ENCODE data around the gene SAMSN1.

SAMSN1 gene

DNA sequence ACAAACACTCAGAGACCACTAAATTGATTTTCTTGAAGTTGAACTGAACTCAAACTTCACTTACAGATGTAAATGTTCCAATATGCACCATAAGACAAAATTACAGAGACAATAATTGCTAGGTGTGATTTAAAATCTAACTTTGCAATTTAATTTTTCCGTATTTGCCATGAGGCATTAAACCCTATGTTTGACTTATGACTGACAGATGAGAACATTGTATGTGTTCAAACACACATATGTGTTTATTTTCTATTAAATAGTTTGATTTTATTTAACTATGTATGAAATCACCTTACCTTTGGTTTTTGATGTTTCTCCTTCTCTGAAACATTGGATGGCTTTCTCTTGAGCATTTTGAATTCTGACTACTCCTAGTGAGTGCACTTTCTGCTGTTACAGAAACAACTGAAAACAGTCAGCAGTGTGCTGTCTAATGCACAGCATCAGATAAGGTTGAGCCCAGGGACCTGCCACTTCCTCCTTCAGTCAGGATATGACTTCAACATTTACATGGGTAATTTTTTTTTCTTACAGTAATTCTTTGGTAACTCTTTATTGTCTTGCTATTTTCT, at the start of gene SAMSN1:
Gene SAMSN1, minus strand, starts transcription at position 410 of the 575 bp plus-strand sequence. Its CDS starts 54 bp downstream, at position 356.
- TF ChIP-seq, protein P1, sequence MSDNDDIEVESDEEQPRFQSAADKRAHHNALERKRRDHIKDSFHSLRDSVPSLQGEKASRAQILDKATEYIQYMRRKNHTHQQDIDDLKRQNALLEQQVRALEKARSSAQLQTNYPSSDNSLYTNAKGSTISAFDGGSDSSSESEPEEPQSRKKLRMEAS (IDR thresholded peaks at IDR 0.05; ENCODE audit: low read depth, low read length), result no peak; the same call in 1 of the 2 replicates
- TF ChIP-seq MYC (IDR thresholded peaks at IDR 0.05; ENCODE audit: low read depth, low read length) (no peak), POLR2A (IDR thresholded peaks at IDR 0.05; ENCODE audit: extremely low read depth, insufficient read length) (peak; percentile 74)
- TF ChIP-seq, protein P2, sequence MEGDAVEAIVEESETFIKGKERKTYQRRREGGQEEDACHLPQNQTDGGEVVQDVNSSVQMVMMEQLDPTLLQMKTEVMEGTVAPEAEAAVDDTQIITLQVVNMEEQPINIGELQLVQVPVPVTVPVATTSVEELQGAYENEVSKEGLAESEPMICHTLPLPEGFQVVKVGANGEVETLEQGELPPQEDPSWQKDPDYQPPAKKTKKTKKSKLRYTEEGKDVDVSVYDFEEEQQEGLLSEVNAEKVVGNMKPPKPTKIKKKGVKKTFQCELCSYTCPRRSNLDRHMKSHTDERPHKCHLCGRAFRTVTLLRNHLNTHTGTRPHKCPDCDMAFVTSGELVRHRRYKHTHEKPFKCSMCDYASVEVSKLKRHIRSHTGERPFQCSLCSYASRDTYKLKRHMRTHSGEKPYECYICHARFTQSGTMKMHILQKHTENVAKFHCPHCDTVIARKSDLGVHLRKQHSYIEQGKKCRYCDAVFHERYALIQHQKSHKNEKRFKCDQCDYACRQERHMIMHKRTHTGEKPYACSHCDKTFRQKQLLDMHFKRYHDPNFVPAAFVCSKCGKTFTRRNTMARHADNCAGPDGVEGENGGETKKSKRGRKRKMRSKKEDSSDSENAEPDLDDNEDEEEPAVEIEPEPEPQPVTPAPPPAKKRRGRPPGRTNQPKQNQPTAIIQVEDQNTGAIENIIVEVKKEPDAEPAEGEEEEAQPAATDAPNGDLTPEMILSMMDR (IDR thresholded peaks at IDR 0.05; ENCODE audit: low read depth, low read length), result no peak
- H3K4me3 ChIP-seq (ENCODE audit: low read depth, low read length), result peak within 1 kb of the TSS; percentile 81
- peak; percentile 88 for DNase-seq (ENCODE audit: low read depth)

DNA sequence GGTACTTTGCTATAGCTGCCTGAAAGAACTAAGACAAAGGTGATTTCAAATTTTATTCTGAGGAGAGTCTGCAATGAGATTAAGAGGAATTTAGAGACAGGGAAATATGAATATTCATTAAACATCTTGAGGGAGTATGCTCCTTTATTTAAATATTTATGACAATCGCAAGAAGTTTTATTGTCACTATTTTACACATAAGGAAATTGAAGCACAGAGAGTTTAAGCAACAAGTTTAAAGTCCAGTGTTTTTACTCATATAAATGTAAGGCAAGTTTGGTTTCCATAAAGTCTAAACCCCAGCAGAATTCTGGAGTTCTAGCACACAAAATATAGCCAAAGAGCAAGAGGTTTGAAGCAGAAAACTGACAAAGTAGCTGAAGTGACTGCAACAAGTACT, 49.3 kb upstream of the SAMSN1 start:
- TF ChIP-seq MYC (IDR thresholded peaks at IDR 0.05; ENCODE audit: low read depth, low read length) (no peak), POLR2A (IDR thresholded peaks at IDR 0.05; ENCODE audit: extremely low read depth, insufficient read length) (no peak)
- TF ChIP-seq, protein P1 (IDR thresholded peaks at IDR 0.05; ENCODE audit: low read depth, low read length), result no peak
- TF ChIP-seq, protein P2 (IDR thresholded peaks at IDR 0.05; ENCODE audit: low read depth, low read length), result no peak
- no peak overlapping the region for H3K4me3 ChIP-seq (ENCODE audit: low read depth, low read length)
- no peak for DNase-seq (ENCODE audit: low read depth)

DNA sequence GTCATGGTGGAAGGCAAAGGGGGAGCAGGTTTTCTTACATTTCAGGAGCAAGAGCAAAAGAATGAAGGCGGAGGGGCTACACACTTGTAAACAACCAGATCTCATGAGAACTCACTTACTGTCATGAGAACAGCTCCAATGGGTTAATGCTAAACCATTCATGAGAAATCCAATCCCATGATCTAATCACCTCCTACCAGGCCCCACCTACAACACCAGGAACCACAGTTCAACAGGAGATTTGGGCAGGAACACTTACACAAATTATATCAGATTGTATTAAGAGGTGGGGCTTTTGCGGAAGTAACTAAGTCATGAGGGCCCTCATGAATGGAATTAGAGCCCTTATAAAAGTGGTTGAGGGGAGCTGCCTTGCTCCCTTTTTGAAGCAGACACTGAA, 48.9 kb upstream of the SAMSN1 start:
- no peak overlapping the region for H3K4me3 ChIP-seq (ENCODE audit: low read depth, low read length)
- TF ChIP-seq, protein P1 (IDR thresholded peaks at IDR 0.05; ENCODE audit: low read depth, low read length), result no peak
- no peak for TF ChIP-seq POLR2A (IDR thresholded peaks at IDR 0.05; ENCODE audit: extremely low read depth, insufficient read length)
- TF ChIP-seq MYC (IDR thresholded peaks at IDR 0.05; ENCODE audit: low read depth, low read length), result no peak
- TF ChIP-seq, protein P2 (IDR thresholded peaks at IDR 0.05; ENCODE audit: low read depth, low read length), result no peak
- DNase-seq (ENCODE audit: low read depth), result no peak

DNA sequence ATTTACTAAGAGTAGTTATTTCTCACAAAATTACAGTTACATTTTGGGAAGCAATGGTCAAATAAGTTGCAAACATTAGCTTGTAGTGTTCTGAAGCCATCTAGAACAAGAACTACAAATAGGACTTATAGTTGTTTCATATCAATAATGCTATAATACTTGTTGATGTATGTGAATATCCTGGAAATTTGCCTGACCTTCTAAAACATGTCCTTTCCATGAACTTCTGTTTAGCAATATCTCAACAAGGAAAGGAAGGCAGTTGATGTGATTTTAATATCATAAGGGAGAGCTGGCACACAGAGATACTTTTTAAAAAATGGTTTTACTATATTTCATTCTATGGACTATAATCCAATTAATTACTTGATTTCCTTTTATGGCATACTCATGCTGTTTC, 47.1 kb upstream of the SAMSN1 start:
- TF ChIP-seq, protein P1 (IDR thresholded peaks at IDR 0.05; ENCODE audit: low read depth, low read length), result no peak
- TF ChIP-seq, protein P2 (IDR thresholded peaks at IDR 0.05; ENCODE audit: low read depth, low read length), result no peak
- no peak for TF ChIP-seq MYC (IDR thresholded peaks at IDR 0.05; ENCODE audit: low read depth, low read length)
- no peak for TF ChIP-seq POLR2A (IDR thresholded peaks at IDR 0.05; ENCODE audit: extremely low read depth, insufficient read length)
- DNase-seq (ENCODE audit: low read depth), result no peak
- H3K4me3 ChIP-seq (ENCODE audit: low read depth, low read length), result no peak overlapping the region

DNA sequence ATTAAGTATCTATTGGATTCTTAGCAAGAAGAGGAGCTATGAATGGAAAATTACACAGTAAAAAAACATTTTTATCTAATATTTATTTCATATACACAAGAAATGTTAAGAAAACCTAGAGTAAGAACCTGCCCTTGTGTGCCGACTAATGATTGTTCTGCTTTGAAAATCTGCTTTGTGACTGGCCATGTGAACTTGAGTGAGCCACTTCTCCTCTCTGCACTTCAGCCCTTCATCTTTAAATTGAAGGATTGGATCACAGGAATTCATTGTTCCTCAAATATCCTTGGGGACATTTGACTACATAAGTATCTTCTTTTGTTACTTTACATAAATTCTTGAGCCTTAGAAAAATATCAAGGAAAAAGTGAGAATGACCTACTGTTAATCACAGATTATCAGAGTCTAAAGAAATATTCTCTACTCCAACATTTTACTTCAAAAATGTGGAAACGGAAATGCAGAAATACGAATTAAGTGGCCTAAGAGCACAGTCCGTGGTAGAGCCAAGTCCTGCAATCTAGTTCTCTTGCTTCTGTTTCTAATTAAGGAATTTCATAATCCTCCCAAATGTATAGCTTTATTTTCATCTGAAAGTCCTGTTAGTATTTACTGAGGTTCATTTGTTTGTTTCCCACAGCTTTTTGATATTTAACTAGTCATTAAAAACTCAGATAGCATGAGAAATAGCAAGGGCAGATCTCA, 46.3 kb upstream of the SAMSN1 start:
- DNase-seq (ENCODE audit: low read depth), result no peak
- no peak overlapping the region for H3K4me3 ChIP-seq (ENCODE audit: low read depth, low read length)
- TF ChIP-seq, protein P2 (IDR thresholded peaks at IDR 0.05; ENCODE audit: low read depth, low read length), result no peak
- TF ChIP-seq MYC (IDR thresholded peaks at IDR 0.05; ENCODE audit: low read depth, low read length) (no peak), POLR2A (IDR thresholded peaks at IDR 0.05; ENCODE audit: extremely low read depth, insufficient read length) (no peak)
- TF ChIP-seq, protein P1 (IDR thresholded peaks at IDR 0.05; ENCODE audit: low read depth, low read length), result no peak

Data from NB4 (cell line).